Nephron (organoid): Measurements from ENCODE around the gene XXYLT1.

Experiments
- H3K27ac Mint-ChIP-seq, 3 experiments: 2 replicates each; pipeline ENCODE4 v1.8.0; 2020; ENCODE audit warnings: mixed read lengths in 3 of 3, mild to moderate bottlenecking in 2 of 3, moderate library complexity in 1 of 3
- H3K27me3 Mint-ChIP-seq: 2 replicates; pipeline ENCODE4 v1.8.0; 2021; ENCODE audit warnings: low read depth, mild to moderate bottlenecking, moderate library complexity, mixed read lengths
- H3K36me3 Mint-ChIP-seq: 2 replicates; pipeline ENCODE4 v1.8.0; 2020; ENCODE audit warnings: low read depth, mixed read lengths
- H3K4me1 Mint-ChIP-seq: 2 replicates; pipeline ENCODE4 v1.8.0; 2020; ENCODE audit warnings: mixed read lengths
- H3K4me3 Mint-ChIP-seq, 3 experiments: 2 replicates each; pipeline ENCODE4 v1.8.0; 2020; ENCODE audit warnings: mild to moderate bottlenecking in 3 of 3, mixed read lengths in 3 of 3, moderate library complexity in 2 of 3
- H3K9me3 Mint-ChIP-seq: 2 replicates; pipeline ENCODE4 v1.8.0; 2020; ENCODE audit warnings: mixed read lengths
- TF ChIP-seq, protein P1 (sequence below), 3 experiments: fragments of 200-600 bp; sonication (generic); IDR thresholded peaks; one replicate each; pipeline ENCODE4 v1.5.0; 2021; ENCODE audit warnings: antibody characterized with exemption in 3 of 3; ENCODE audit not compliant: unreplicated experiment in 3 of 3

XXYLT1 gene

DNA sequence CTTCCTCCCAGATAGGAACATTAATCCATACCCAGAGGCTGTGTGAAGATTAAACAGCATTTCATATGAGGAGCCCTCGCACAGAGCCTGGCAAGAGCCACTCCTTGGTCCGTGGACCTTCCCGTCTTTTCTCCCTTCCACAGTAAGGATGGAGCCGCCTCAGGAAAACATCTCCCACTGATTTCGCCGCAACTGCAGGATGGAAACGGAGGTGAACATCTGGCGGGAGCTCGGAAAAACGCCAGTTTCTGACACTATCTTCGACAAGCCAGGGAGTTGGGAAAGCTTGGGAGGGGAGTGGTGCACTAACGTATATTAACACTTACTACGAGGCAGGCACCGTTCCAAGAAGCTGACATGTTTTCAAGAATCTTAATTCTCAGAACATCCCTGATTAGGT, 157.9 kb downstream of the XXYLT1 start:
- Mint-ChIP-seq H3K36me3 (no peaks in the 10 kb centered on the region), H3K4me3 (no peak overlapping the region), H3K9me3 (no peaks in the 10 kb centered on the region), H3K4me1 (peaks cover 27% of the 10 kb centered on the region), H3K27ac (no peak overlapping the region), H3K27me3 (peaks cover 9% of the 10 kb centered on the region)
- TF ChIP-seq, protein P1, sequence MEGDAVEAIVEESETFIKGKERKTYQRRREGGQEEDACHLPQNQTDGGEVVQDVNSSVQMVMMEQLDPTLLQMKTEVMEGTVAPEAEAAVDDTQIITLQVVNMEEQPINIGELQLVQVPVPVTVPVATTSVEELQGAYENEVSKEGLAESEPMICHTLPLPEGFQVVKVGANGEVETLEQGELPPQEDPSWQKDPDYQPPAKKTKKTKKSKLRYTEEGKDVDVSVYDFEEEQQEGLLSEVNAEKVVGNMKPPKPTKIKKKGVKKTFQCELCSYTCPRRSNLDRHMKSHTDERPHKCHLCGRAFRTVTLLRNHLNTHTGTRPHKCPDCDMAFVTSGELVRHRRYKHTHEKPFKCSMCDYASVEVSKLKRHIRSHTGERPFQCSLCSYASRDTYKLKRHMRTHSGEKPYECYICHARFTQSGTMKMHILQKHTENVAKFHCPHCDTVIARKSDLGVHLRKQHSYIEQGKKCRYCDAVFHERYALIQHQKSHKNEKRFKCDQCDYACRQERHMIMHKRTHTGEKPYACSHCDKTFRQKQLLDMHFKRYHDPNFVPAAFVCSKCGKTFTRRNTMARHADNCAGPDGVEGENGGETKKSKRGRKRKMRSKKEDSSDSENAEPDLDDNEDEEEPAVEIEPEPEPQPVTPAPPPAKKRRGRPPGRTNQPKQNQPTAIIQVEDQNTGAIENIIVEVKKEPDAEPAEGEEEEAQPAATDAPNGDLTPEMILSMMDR (IDR thresholded peaks at IDR 0.05; ENCODE audit: unreplicated experiment in 3 of 3), result no peak

DNA sequence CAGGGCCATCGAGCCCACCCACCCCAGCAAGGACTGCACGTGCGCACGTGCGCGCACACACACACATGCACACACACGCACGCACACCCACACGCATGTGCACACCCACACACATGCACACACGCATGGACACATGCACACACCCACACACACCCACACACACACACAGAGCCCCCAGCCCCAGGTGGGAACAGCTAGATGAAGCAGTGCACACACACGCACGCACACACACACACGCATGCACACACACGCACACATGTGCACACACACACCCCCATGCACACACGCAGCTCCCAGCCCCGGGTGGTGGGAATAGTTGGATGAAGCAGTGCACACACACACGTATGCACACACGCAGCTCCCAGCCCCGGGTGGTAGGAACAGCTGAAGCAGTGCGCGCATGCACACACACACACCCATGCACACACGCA, 158.6 kb downstream of the XXYLT1 start:
- Mint-ChIP-seq H3K4me1 (peaks cover 25% of the 10 kb centered on the region), H3K36me3 (no peaks in the 10 kb centered on the region), H3K9me3 (no peaks in the 10 kb centered on the region), H3K27ac (no peak overlapping the region), H3K27me3 (peaks cover 9% of the 10 kb centered on the region), H3K4me3 (no peak overlapping the region)
- TF ChIP-seq, protein P1 (IDR thresholded peaks at IDR 0.05; ENCODE audit: unreplicated experiment in 3 of 3), result no peak

DNA sequence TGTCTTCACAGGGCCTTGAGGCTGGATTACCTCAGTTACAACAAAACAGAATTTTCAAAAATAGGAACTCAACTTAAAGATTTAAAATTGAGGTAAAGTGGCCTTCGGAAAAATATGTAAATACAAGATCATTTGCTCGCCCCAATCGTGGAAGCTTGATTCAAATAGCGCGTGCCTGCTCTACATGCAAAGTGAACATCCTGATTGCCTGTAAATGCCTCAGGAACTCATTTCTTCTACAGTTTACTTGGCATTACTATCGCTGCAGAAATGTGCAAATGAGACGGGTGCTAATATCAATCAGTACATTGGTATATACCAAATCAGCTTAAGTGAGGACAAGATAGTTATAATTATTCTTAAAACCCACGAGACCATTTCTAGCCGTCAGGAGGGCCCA, 159.2 kb downstream of the XXYLT1 start:
- Mint-ChIP-seq H3K4me3 (no peak overlapping the region), H3K4me1 (peaks cover 19% of the 10 kb centered on the region), H3K9me3 (no peaks in the 10 kb centered on the region), H3K27ac (no peak overlapping the region), H3K36me3 (no peaks in the 10 kb centered on the region), H3K27me3 (peaks cover 9% of the 10 kb centered on the region)
- TF ChIP-seq, protein P1 (IDR thresholded peaks at IDR 0.05; ENCODE audit: unreplicated experiment in 3 of 3), result no peak

DNA sequence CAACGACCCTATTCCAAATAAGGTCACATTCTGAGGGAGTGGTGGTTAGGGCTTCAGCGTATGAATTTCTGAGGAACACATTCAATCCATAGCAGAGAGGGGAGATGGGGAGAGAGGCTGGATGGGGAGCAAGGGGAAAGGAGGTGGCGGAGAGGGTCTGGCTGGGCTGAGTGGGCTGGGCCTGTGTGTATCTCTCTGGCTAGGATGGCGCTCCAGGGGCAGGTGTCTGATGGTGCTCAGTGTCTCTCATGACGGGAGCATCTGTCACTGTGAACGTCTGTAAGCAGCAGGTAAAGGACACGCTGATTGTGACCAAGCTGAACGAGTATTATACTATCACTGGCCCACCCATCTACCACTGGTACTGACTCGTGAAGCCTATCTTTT, 159.6 kb downstream of the XXYLT1 start:
- TF ChIP-seq, protein P1 (IDR thresholded peaks at IDR 0.05; ENCODE audit: unreplicated experiment in 3 of 3), result no peak

DNA sequence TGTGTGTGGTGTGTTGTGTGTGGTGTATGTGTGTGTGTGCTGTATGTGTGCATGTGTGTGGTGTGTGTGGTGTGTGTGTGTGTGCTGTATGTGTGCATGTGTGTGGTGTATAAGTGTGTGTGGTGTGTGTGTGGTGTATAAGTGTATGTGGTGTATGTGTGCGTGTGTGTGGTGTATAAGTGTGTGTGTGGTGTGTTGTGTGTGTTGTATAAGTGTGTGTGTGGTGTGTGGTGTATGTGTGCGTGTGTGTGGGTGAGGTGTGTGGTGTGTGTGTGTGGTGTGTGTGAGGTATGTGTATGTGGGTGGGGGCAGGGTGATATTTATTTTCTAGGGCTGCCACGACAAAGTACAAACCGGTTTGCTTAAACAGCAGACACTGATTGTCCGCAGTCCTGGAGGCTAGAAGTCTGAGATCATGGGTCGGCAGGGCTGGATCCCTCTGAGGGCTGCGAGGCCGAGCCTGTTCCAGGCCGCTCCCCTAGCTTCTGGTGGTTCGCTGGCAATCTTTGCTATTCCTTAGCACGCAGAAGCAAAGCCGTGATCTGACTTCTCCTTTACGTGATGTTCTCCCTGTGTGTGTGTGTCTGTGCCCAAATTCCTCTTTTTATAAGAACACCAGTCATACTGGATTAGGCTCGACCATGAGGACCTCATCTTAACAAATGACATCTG, 160.2 kb downstream of the XXYLT1 start:
- no peak overlapping the region for H3K27ac Mint-ChIP-seq
- no peak overlapping the region for H3K4me3 Mint-ChIP-seq
- peaks cover 17% of the 10 kb centered on the region for H3K4me1 Mint-ChIP-seq
- peaks cover 4% of the 10 kb centered on the region for H3K27me3 Mint-ChIP-seq
- no peaks in the 10 kb centered on the region for H3K9me3 Mint-ChIP-seq
- TF ChIP-seq, protein P1 (IDR thresholded peaks at IDR 0.05; ENCODE audit: unreplicated experiment in 3 of 3), result no peak
- no peaks in the 10 kb centered on the region for H3K36me3 Mint-ChIP-seq

More for the DNA sequence above, 159.6 kb downstream of the XXYLT1 start:
- no peak overlapping the region for H3K27ac Mint-ChIP-seq
- H3K4me1 Mint-ChIP-seq, result peaks cover 15% of the 10 kb centered on the region
- H3K27me3 Mint-ChIP-seq, result peaks cover 8% of the 10 kb centered on the region
- no peaks in the 10 kb centered on the region for H3K36me3 Mint-ChIP-seq
- no peak overlapping the region for H3K4me3 Mint-ChIP-seq
- no peaks in the 10 kb centered on the region for H3K9me3 Mint-ChIP-seq

DNA sequence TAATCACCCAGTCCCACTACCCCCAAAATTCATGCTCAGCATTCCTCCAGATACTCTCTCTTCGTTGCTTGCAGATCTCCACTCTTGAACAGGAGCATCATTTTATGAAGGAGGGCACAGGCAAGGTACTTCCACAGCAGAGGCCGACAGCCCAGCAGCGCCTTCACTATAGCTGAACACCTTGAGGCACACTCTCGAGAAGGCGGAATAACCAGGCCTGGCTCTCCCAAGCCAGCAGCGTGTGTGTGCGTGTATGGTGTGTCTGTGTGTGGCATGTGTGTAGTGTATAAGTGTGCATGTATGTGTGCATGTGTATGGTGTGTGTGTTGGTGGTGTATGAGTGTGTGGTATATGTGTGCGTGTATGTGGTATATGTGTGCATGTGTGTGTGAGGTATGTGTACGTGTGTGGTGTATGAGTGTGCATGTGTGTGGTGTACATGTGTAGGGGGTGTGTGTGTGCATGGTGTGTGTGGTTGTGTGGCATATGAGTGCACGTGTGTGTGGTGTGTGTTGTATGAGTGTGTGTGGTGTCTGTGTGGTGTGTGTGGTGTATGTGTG, 161.8 kb downstream of the XXYLT1 start:
- peaks cover 3% of the 10 kb centered on the region for H3K27me3 Mint-ChIP-seq

More for the DNA sequence above, 161.8 kb downstream of the XXYLT1 start:
- no peaks in the 10 kb centered on the region for H3K9me3 Mint-ChIP-seq
- TF ChIP-seq, protein P1 (IDR thresholded peaks at IDR 0.05; ENCODE audit: unreplicated experiment in 3 of 3), result no peak
- peaks cover 15% of the 10 kb centered on the region for H3K4me1 Mint-ChIP-seq
- H3K36me3 Mint-ChIP-seq, result no peaks in the 10 kb centered on the region
- no peak overlapping the region for H3K27ac Mint-ChIP-seq
- H3K4me3 Mint-ChIP-seq, result no peak overlapping the region
